Measurements from ENCODE around the gene MACIR. TPM values are rescaled to one million over a fixed set of nuclear protein-coding genes. Genes with fewer than 3 reads are reported as not detected.

Gene MACIR
- total and polyA plus RNA-seq, 2 of the 13 experiments (the other 11 are each of a cell fraction or from before 2014, with no cell fraction given) = 2.4 to 4.4 TPM

DNA sequence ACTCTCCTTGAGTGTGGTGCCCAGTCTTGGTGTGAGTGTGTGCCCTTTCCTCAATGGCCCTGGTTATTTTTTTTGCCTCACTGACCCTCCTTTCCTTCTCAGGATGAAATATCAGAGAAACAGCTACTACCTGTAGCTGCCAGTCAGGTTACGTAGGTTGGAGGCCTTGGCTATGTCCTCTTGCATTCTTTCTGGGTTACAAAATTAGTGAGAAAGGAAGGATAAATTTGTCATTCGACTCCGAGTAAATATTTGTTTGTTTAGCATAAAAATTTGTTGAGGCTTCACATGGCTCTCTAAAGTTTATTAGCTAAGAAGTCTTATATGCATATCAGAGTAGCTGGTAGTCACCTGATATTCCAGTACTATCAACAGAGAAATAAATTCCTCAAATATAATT lies 15.4 kb downstream of the MACIR start (continued):
- no peak for TF ChIP-seq FOXK1 (CRISPR knock-in tag; IDR thresholded peaks at IDR 0.05; ENCODE audit: borderline replicate concordance, low read depth)
- TF ChIP-seq CREB1 (IDR thresholded peaks at IDR 0.05) = no peak
- no peak for TF ChIP-seq CREB1 (CRISPR knock-in tag; IDR thresholded peaks at IDR 0.05)
- TF ChIP-seq ZBTB4 (CRISPR knock-in tag; IDR thresholded peaks at IDR 0.05; ENCODE audit: borderline replicate concordance) = no peak
- TF ChIP-seq ZFX (CRISPR knock-in tag; IDR thresholded peaks at IDR 0.05; ENCODE audit: low read depth) = no peak
- no peak for TF ChIP-seq ZFP41 (CRISPR knock-in tag; IDR thresholded peaks at IDR 0.05; ENCODE audit: borderline replicate concordance)
- no peak for TF ChIP-seq ZBTB42 (CRISPR knock-in tag; IDR thresholded peaks at IDR 0.05)

- intact Hi-C loops (cut with micrococcal nuclease; ENCODE audit: unreplicated experiment) = no loop called here
- Histone ChIP-seq H3K4me2 (ENCODE audit: low read depth, low read length) (no peak overlapping the region), H3K36me3 (replicated peaks in 1 of 2; ENCODE audit: control insufficient read depth in 1 of 2, insufficient read depth in 2 of 2, low read length in 2 of 2) (0 out of 5 replicates have a peak, but pooled peaks cover 0 to 3% of the 10 kb centered on the region in 2 experiments), H3K27me3 (ENCODE audit: control insufficient read depth in 1 of 2, insufficient read depth in 2 of 2, low read length in 2 of 2) (no peaks in the 10 kb centered on the region), H3K9ac (ENCODE audit: insufficient read depth, low read depth, low read length) (no peak overlapping the region), H3K27ac (ENCODE audit: extremely low read length, insufficient read depth, low read length) (no peak overlapping the region), H4K20me1 (ENCODE audit: insufficient read depth, low read length) (no peaks in the 10 kb centered on the region), H3K9me3 (ENCODE audit: low read length) (no peaks in the 10 kb centered on the region), H3K79me2 (ENCODE audit: insufficient read depth, low read length) (no peaks in the 10 kb centered on the region), H2AFZ (ENCODE audit: low read length) (no peak overlapping the region), H3K4me3 (replicated peaks in 1 of 3; ENCODE audit: insufficient read depth in 1 of 3, low read depth in 2 of 3, low read length in 3 of 3) (no peak overlapping the region), H3K4me1 (ENCODE audit: insufficient read depth, low read length) (no peaks in the 10 kb centered on the region)
- ATAC-seq (no peak), DNase-seq (ENCODE audit: low spot score) (no peak), FAIRE-seq (no peak)
- in situ Hi-C loops (cut with HindIII; ENCODE audit: extremely low pct_ligation_motif_present, low pct_unique_long_range_greater_than_20kb) = no loop called here
- POLR2A ChIA-PET = no interaction called here
- 97% methylated on average over 9 of the region's 12 CpGs for WGBS (ENCODE audit: low lambda C conversion rate)
- CTCF ChIA-PET (ENCODE audit: low intra/inter-chr PET ratio, low total read pairs) = no interaction called here
- BruUV-seq (replicated peaks) = no TSS peak
- TF ChIP-seq ZBTB20 (CRISPR knock-in tag; IDR thresholded peaks at IDR 0.05; ENCODE audit: borderline replicate concordance, low read depth) (no peak), ZNF160 (CRISPR knock-in tag; IDR thresholded peaks at IDR 0.05) (no peak), ZNF317 (CRISPR knock-in tag; IDR thresholded peaks at IDR 0.05) (no peak), ZGPAT (CRISPR knock-in tag; IDR thresholded peaks at IDR 0.05) (no peak), MATR3 (CRISPR knock-in tag; IDR thresholded peaks at IDR 0.05) (no peak), SPEN (CRISPR knock-in tag; IDR thresholded peaks at IDR 0.05; ENCODE audit: low read depth) (no peak), NFE2L2 (IDR thresholded peaks at IDR 0.05; ENCODE audit: low read length) (no peak), ZNF713 (CRISPR knock-in tag; IDR thresholded peaks at IDR 0.05) (no peak), ZNF430 (CRISPR knock-in tag; IDR thresholded peaks at IDR 0.05) (no peak), ZNF687 (CRISPR knock-in tag; IDR thresholded peaks at IDR 0.05) (no peak)
Measured at GRCh38 chr5:103275851-103276250, 17.3 kb downstream of the MACIR start.

Data from HepG2 (cell line).